NCI-H345 (cell line): ENCODE measurements around the gene DAB2IP.

Experiments
- DNase-seq: peaks from one replicate; lab custom pipeline; 2025; lab: John Stamatoyannopoulos, UW

The DAB2IP gene

DNA sequence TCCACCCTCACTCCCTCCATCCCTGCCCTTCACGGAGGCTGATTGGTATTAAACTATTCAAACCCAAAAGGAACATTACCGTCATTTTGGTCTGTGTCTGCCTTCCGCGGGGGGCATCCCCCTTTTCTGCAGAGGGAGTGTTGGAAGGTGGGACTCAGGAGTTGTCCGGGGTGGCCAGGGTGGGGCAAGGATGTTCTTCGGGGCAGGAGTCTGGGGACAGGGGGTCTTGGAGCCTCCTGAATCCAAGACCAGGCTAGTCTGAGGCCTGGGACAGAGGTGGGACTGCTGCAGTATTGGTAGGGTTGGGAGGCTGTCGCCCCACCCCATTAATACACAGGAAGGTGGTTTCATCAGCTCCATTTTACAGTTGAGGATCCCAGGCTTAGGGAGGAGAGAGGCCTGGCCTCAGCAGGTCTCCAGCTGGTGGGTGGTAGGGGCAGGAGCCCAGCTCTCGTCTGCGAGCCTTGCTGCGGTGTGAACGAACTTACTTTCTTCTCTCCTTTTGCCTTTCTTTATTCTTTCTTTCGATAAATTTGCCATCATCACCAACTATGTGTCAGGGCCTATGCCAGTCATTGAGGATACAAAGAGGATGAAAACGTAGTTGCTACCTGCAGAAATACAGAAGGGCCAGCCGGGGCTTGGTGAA lies 33.8 kb downstream of the DAB2IP start:
- DNase-seq: no peak

DNA sequence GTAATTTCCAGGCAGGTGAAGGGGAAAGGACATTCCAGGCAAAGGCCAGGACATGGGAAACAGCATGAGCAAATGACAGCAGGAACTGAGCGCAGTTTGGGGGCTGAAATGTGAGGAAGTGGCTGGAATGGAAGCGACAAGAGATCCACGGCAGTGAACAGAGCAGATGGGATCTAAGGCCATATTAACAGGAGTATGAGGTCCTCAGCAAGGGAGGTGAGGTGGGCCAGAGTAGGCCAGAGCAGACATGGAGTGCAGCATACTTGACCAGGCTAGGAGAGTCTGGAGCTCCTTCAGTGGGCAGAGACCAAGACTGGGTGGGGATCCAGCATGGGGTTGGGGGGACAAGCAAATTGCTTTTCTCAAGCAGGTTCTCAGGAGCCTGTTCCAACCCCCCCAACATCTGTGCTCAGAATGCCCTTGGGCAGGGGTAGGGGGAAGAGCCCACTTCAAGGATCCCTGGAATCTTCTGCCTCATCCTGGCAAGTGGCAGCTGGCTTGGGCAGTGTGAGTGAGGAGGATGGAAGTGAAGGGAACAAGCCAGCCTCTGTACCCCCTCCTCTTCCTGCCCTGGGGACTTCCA lies 34.5 kb downstream of the DAB2IP start:
- DNase-seq: no peak

DNA sequence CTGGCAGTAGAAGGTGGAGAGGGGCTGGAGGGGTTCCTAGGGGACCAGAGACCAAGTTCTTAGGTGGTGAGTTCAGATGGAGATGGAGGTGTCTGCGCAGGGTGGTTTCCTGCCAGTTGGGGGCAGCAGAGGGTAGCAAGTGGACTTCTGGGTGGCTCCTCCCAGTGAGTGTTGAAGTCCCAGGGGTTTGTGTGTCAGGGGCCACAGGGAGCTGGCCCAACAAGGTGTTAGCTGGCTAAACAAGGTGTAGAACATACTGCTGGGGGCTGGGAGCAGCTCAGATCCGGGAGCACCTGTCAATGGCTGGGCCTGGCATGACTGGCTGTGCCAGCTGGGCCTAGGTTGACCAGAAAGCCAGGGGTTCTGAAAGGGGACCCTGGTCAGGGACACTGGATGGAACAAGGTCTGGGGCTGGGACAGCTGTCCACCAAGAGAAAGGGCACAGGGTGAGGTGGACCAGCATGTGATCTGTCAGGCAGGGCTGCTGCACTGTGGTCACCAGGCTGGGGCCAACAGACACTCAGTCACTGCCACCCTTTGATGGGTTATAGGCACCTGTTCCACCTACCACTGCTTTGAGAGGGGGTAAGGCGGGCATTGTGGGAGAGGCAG lies 35.6 kb downstream of the DAB2IP start:
- DNase-seq: peak; percentile 49

DNA sequence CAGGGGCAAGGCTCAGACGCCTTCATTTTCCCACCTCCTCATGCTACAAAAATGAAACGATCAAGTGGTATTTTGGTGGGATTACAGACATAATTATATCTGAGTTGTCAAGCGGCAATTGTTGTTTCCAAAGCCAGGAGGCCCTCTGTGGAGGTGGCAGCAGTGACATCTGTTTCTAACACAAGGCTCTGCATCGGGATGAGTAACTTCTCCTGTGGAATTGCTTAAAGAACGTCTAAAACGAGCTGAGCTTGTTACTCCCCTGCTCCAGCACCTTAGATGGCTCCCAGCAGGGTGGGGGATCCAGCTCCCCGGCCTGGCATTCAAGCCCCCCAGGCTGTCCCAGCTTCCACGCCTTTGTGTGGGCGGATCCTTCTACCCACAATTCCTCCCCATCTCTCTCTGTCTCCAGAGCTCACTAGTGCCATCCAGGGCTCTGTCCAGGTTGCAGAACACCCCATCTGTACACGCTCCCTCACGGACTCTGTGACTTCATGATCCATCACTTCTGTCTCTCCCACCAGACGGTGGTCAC lies 36.8 kb downstream of the DAB2IP start:
- no peak for DNase-seq

DNA sequence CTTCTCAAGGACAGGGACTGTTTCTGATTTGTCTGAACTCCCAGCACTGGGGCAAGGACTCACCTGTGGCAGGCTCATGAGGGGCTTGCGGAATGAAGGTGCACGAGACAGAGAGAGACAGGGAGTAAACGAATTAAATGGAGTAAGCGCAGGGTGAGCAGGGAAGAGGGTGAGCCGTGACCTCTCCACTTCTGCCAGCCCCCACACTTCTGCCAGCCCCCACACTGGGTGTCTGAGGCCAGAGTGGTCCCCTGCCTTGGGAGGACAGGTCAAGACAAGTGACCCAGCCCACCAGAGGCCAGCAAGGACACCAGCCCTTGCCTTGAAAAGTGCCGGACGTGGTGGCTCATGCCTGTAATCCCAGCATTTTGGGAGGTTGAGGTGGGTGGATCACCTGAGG lies 37.2 kb downstream of the DAB2IP start:
- no peak for DNase-seq

DNA sequence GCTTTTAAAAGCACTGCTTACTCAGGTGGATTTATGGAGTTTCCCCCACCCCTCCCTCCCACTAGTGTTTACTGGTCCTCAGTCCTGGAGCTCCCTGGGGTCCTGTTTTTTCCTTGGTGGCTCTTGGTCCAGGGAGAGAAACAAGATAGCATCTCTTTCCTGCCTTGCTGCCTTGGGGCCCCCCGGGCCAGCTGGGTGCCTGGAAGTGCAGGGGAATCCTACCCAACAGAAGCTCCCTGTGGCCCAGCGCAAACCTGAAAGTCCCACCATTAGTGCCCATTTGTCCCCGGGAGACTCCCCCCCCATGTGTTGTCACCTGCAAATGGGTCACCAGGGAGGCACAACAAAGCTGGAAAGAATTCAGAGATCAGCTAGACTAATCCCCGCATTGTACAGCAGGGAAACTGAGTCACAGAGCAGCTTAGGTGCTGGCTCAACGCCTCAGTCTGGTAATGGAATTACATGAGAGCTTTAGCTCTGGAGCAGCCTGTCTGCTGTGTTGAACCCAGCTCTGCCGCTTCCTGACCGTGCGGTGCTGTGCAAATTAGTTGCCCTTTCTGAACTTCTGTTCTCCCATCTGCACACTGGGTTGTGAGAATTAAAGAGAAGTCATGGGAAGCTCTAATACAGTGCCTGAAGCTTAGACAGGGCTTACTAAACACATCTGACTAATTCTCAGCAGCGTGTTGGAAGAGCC lies 38.2 kb downstream of the DAB2IP start:
- DNase-seq: no peak

DNA sequence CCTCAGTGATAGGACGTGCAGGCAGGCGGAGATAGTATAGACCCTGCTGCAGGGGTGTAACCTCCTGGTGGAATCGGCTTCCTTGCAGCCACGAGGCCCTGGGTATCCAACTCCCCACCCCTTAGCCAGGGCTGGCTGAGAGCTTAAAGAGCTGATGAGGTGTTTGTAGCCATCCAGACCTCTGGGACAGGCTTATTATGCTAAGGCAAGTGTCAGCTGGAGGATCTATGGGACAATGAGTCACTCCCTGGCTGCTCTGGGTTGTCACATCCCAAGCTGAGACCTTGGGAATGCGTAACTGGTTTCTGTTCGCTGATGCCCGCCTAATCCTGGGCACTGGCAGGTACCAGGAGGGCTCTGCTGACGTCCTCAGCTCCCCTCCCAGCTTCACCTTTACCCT lies 38.9 kb downstream of the DAB2IP start:
- no peak for DNase-seq

DNA sequence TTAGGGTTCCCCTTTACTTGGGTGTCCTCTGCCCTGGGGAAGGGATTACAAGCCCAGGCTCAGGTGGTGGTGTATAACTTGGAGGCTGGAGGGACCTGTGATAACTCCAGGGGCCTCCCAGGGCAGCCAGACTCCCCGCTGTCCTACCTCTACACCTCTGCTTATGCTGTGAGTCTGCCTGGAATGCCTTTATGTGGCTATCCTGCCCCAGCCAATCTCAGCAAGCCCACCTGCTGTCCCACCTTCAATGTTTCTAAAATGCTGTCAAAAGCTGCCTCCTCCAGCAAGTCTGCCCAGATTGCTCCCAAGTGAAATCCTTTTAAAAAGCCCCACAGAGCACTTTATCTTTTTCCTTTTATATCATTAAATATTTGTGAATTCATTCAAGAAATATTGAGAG lies 39.3 kb downstream of the DAB2IP start:
- DNase-seq: no peak

DNA sequence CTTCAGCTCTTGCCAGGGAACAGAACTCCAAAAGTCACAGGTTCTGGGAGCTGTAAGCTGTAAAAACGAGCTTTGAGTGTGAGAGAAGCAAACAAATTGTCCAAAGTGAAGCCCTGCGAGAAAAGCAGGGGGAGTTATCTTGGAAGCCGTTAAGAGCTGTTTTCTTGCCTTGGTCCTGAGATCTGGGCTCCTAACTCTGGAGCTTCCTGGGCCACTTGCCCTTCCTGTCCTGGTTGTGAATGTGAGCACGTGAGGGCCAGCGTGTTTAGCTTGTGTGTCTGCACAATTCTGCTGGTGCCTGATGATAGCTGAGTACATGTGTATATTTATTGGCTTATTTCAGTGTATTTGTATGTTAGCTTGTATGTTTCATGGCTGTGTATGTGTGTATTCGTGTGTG lies 40.5 kb downstream of the DAB2IP start:
- no peak for DNase-seq

DNA sequence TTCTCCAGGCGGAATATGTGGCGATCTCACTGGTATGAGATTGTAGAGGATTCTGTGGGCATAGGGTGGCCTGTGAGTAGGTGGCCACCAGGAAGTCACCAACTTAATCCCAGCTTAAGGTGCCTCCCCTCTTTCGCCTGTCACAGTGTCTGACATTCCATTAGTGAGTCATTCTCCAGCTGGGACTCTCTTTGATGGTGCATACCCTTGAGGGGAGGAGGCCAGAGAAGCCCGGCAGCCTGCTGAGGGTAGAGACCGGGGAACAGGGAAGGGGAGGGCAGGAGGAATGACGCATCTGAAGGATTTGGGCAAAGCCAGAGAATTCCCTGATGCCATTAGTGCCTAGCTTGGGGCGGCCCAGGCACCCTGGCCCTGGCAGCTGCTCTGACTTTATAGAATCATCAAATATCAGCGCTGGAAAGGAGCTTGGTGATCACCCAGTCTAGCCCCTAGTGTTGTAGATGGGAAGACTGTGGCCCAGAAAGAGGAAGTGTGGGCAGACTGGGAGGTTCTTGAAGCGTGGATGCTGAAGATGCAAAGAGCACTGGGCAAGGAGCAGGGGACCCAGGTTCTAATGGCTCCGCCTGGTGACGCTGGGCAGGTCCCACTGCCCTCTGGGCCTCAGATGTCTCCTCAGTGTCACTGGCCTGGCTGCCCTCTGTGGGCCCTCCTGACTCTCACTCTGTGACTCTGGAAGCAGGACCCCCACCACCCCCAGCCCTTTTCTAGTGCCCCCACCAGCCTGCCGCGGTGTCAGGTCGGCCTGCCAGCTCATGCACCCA lies 41.4 kb downstream of the DAB2IP start:
- no peak for DNase-seq

DNA sequence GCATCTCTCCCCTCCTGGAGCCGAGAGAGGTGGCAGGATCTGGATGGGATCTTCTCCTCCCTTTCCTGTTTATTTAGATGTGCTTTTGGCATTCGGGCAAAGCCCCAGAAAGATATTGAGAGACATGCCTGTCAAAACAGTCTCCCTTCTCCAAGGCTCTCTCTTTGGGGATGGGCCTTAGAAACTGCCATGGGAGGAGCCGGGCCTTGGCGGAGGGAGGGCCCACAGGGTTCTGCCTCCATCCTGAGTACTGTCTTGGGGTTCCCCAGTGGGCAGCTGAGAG lies 41.9 kb downstream of the DAB2IP start:
- no peak for DNase-seq

DNA sequence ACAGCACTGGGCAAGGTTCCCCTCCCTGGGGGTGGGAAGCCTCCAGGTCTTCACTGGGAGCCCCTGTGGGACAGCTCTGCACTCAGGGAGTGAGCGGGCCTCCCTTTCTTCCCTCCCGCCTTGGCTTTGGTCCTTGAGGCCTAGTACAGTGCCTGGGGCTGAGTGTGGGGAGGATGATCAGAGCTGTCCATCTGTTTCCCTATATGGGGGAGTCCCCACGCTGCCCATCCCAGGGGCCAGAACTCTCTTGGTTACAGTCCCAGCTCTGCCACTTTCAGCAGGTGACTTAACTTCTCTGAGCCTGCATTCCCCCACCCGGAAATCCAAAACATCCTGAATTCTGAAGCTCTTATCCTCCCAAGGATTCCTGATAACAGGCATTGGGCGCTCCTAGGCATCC lies 42.6 kb downstream of the DAB2IP start:
- no peak for DNase-seq

DNA sequence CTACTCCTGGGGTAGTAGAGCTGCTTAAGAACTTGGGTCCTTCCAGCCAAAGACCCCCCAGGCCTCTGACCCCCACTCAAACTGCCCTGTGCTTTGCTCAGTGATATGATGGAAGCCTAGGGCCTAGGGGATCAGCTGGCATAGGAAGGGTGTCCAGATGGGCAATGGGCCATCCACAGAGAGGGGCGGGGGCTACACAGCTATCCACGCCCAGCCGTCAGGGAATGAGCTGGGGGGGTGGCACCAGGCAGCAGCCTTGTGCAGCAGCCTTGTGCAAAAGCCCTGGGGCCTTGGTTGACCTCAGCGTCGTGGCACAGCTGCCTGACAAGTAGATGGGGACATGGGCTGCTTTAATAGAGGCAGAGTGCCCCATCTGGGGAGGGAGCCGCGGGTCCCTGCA lies 43.2 kb downstream of the DAB2IP start:
- no peak for DNase-seq

DNA sequence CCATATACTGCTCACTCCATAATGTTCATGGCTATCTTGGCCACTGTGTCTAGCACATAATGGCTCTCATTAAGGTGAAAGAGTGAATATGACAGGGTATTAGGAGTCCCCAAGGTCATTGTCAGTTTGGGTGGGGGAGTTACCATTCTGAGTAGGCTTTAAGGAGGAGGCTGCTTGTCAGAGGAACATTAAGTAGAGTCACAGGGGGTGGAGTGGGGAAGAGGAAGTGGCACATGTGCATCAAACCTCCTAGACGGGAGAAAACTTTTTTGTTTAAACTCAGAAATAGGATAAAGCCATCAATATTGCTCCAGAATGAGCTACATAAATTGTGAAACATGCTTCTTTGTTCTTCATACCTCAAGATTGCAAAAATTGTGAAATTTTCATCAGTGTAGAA lies 45.5 kb downstream of the DAB2IP start:
- DNase-seq: no peak

DNA sequence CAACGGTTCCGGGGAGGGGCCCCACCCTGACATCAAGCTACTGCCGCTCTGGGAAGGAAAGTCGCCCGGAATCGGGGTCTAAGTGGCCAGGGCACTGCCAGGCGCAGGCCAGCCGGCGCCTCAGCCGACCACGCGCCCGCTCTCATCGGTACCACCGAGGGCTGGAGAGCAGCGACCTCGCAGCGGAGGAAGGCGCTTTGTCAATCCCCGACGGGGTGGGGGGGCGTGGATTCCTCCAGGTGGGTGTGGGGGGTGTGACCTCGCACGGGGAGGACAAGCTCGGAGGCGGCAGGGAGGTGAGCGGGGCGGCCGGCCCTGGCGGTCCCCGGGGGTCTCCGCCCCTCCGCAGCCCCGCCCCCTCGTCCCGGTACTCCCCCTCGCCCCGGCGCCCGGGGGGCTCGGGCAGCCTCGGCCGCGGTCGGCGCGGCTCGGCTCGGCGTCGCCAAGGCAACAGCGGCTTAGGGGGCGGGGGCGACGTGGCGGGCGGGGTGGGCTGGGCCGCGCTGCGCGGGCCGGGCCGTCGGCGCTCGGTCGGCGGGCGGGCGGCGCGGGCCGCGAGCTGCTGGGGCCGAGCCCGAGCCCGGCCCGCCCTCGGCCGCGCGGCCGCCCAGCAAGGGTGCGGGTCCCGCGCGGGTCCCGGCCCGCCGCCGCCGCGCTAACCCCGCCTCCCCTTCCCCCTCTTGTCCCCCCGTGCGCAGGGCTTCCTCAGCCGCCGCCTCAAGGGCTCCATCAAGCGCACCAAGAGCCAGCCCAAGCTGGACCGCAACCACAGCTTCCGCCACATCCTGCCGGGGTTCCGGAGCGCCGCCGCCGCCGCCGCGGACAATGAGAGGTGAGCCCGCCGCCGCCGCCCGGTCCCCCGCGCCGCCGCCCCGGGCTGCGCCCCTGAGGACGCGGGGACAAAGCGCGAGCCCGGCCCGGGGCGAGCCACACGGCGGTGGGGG lies 47.5 kb downstream of the DAB2IP start:
- DNase-seq: peak; percentile 52

DNA sequence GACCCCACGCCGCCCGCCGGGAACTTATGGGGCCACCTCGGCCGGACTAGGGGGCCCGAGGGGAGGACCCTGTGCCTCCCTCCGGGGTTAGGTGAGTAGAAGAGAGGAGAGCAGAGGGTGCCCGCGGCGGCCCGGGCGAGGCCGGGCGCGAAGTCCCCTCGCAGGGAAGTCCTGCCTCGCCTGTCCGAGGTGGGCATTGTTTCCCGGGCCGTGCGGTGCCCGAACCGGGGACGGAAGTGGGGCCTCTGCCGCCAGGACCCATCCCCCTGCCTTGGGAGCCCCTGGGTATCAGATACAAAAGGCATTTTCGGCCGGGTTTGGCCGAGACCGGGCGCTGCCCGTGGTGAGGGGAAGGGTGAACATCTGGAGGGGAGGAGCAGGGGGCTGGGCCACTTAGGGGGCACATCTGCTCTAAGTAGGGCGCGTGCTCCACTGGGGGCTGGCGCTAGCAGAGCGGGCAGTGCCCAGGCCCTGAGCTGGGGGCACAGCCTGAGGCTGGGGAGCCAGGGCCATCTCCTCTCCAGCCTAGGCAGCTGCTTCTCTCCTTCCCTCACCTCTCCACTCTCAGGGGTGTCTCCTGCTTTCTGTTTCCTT lies 48.2 kb downstream of the DAB2IP start:
- peak; percentile 23 for DNase-seq

DNA sequence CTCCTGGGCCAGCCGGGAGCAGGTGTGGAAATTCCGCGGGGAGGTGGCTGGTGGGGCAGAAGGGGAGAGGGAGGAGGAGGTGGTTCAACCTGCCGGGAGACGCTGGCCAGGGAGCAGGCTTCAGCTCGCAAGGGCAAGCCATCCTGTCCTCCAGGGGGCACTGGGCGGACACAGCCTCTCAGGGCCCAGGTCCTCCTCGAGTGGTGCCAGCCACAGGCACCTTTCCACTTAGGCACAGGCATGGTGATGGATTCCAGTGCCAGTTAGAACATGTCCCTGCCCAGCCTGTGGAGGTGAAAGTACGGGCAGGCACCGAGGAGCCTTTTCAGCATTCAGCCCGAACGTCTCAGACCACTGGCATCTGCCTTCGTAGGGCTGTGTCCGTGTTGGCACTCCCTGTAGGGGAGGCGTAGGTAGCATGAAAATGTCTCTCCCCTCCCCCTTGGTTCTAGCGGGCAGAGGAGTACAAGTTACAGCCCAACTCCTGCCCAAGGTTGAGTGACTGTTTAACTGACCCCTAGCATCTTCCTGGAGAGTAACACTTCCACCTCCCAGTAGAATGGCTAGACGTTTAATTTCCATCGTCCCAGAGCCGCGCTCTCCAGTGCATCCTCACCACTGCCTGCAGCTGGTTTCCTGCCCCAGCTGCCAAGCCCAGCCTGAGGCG lies 48.9 kb downstream of the DAB2IP start:
- DNase-seq: peak; percentile 44

DNA sequence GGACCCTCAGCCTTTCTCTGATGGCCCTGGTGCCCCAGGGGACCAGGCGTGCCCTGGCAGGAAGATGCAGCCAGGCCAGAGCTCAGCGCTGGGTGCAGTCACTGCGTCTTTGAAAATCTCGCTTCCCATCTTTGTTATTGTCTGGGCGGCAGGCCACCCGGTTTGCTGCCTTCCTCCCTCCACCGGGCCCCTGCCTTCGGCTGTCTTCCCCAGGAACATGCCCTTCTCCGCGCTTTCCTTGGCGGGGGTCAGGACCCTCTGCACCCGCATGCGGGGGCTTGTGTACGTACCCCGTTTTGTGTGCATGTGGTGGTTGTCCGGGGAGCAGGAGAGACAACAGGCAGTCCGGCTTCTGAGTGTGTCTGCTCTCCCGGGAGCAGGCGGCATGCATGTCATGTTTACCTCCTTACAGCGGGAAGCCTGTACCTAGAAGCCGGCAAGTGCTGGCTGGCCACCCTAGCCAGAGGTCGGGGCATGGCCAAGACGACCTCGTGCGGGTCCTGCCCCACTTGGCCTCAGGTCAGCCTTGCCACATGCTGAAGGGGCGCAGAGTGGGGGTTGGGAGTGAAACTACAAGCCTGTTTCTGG lies 49.5 kb downstream of the DAB2IP start:
- DNase-seq: no peak

DNA sequence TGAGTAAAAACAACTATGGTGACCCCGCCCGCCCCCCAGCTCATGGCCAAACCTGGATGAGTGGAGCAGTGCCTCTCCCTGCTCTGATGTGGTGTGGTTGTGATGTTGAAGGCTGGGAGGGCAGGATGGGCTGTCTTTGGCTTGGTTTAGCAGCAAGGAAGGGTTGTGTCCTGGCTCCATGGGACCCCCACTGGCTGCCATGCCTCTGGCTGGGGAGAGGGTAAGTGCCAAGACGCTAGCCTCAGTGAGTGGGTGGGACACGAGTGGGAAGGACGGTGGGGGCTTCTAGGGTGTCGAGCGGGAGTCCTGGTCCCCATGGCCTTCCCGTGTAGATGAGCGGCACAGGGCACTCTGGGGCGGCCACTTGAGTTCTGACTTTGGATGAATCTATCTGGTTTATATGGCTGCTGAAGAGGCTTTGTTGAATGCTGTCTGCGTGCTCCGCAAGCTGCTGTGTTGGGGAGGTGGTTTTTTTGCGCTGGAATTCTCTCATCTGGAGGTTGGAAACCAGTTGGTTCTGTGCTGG lies 50.4 kb downstream of the DAB2IP start:
- no peak for DNase-seq
